Uterus (tissue), 4 donors: ENCODE measurements around the gene VAMP3. TPM values are rescaled to one million over a fixed set of nuclear protein-coding genes. Genes with fewer than 3 reads are reported as not detected.

ENCODE experiments used
- DNase-seq, 2 donors: peaks; one replicate each; pipeline ENCODE4 v3.0.0-alpha.2; 2019 to 2020
- H3K27ac ChIP-seq, 2 donors: fragments of 200-600 bp; sonication (generic); 1 replicate in 1 of 2; 2 replicates in 1 of 2; pipeline ENCODE4 v1.5.1; 2016 to 2018
- H3K27me3 ChIP-seq, 2 donors: fragments of 200-600 bp; sonication (generic); one replicate each; pipeline ENCODE4 v1.5.1; 2018 to 2019; ENCODE audit warnings: control low read depth in 1 of 2
- H3K36me3 ChIP-seq, 2 donors: fragments of 200-600 bp; sonication (generic); one replicate each; pipeline ENCODE4 v1.5.1; 2019; ENCODE audit warnings: control low read depth in 1 of 2
- H3K4me1 ChIP-seq, 2 donors: fragments of 200-600 bp; sonication (generic); one replicate each; pipeline ENCODE4 v1.5.1; 2018 to 2019; ENCODE audit warnings: control low read depth in 1 of 2
- H3K4me3 ChIP-seq, 2 donors: fragments of 200-600 bp; sonication (generic); 1 replicate in 1 of 2; 2 replicates in 1 of 2; pipeline ENCODE4 v1.5.1; 2018 to 2019; ENCODE audit warnings: mild to moderate bottlenecking in 1 of 2
- H3K9me3 ChIP-seq, 2 donors: fragments of 200-600 bp; sonication (generic); one replicate each; pipeline ENCODE4 v1.5.1; 2019; ENCODE audit warnings: control low read depth in 1 of 2
- POLR2A ChIP-seq, 2 donors: fragments of 450-650 bp; IDR thresholded peaks; one replicate each; pipeline ENCODE4 v1.6.1; 2016; ENCODE audit warnings: antibody characterized with exemption in 2 of 2, mild to moderate bottlenecking in 1 of 2, moderate library complexity in 1 of 2
- intact Hi-C: fragments of 100-400 bp; cut with DNase I; formaldehyde crosslinking; loops from one replicate; pipeline ENCODE4 v1.15.1; 2023; ENCODE audit warnings: low total_unique reads
- total RNA-seq, 4 donors: library from RNA; depleted of rRNA in 3 of 4; stranded (reverse); fragments of >200 nt in 3 of 4; gene quantifications; one replicate each; pipeline versions ENCODE4 v1.1.0 to v1.2.4, GENCODE V29; 2014 to 2023
- TF ChIP-seq, protein P1 (sequence below), 4 experiments: fragments of 200-600 bp in 2 of 4; fragments of 450-650 bp in 2 of 4; sonication (generic) in 2 of 4; IDR thresholded peaks; one replicate each; pipeline ENCODE4 v1.5.1; 2016 to 2019; ENCODE audit warnings: antibody characterized with exemption in 4 of 4, mild to moderate bottlenecking in 2 of 4, moderate library complexity in 1 of 4
- donor health status: DM: yes; HTN: yes; CAD: no.

The VAMP3 gene
- total RNA-seq, 4 donors from 2014 or later: 41.0 to 128 (median 71.8) TPM

DNA sequence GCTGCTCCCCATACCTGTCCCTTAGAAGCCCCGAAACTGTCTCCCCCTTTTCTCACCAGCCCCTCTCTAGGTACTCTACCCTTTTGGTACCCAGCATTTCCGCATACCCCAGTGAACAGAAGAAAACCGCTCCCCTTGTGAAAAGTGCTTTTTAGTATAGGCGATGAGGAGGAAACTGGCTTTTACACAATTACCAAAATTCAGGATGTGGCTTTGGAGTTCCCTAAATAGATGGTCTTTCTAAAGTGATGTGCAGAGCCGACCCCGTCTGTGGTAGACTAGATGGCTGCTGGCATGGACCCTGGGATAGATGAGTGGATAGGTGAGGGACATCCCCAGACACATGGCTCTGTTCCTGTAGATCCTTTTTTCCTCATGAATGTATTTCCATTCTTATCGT is 10.4 kb downstream of the VAMP3 start:
- Histone ChIP-seq H3K27ac (no peak overlapping the region), H3K27me3 (no peaks in the 10 kb centered on the region), H3K36me3 (no peaks in the 10 kb centered on the region), H3K4me3 (no peak overlapping the region), H3K4me1 (peaks cover 0 to 9% of the 10 kb centered on the region in 2 donors), H3K9me3 (no peaks in the 10 kb centered on the region)
- no peak for DNase-seq
- no peak for TF ChIP-seq POLR2A (IDR thresholded peaks at IDR 0.05)
- TF ChIP-seq, protein P1, sequence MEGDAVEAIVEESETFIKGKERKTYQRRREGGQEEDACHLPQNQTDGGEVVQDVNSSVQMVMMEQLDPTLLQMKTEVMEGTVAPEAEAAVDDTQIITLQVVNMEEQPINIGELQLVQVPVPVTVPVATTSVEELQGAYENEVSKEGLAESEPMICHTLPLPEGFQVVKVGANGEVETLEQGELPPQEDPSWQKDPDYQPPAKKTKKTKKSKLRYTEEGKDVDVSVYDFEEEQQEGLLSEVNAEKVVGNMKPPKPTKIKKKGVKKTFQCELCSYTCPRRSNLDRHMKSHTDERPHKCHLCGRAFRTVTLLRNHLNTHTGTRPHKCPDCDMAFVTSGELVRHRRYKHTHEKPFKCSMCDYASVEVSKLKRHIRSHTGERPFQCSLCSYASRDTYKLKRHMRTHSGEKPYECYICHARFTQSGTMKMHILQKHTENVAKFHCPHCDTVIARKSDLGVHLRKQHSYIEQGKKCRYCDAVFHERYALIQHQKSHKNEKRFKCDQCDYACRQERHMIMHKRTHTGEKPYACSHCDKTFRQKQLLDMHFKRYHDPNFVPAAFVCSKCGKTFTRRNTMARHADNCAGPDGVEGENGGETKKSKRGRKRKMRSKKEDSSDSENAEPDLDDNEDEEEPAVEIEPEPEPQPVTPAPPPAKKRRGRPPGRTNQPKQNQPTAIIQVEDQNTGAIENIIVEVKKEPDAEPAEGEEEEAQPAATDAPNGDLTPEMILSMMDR (IDR thresholded peaks at IDR 0.05): no peak
- intact Hi-C loops: no loop called here

DNA sequence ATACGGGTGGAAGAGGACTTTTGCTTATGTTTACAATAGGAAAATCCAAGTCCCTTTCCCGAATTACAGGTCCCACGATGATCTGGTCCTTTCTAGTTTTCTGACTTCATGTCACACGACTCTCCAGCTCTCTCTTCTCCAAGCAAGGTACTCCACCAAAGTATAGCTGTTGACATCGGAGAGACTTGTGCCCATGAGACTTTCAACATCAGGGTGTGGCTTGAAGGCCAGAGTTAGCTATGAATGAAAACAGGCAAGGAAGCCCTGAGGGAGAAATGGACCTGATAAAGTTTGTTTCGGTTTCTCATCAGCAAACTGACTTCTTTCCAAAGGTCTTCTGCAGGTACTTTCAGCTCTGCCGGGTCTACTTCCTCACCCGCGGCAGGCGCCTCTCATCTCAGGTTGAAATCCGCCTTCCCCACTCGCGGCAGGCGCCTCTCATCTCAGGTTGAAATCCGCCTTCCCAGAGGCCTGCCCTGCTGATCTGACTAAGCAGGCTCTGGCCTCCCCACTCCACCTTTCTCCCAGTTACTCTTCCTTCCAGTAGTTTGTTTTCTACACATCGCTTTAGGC is 10.9 kb downstream of the VAMP3 start:
- H3K27ac ChIP-seq: no peak overlapping the region
- intact Hi-C loops: no loop called here
- H3K36me3 ChIP-seq: no peaks in the 10 kb centered on the region

GRCh38 chr1:7783178-7783711 is 12.1 kb downstream of the VAMP3 start:
- no peak for TF ChIP-seq POLR2A (IDR thresholded peaks at IDR 0.05)
- TF ChIP-seq, protein P1 (IDR thresholded peaks at IDR 0.05): no peak
- peaks cover 0 to 9% of the 10 kb centered on the region in 2 donors for H3K4me1 ChIP-seq
- peak overlapping the region; percentile 53 to 66 for H3K4me3 ChIP-seq
- peak overlapping the region; percentile 94 to 97 for H3K27ac ChIP-seq
- H3K9me3 ChIP-seq: no peaks in the 10 kb centered on the region
- H3K36me3 ChIP-seq: no peaks in the 10 kb centered on the region
- no peaks in the 10 kb centered on the region for H3K27me3 ChIP-seq
- intact Hi-C loops: no loop called here
- DNase-seq: peak; percentile 78

More for the DNA sequence above, 10.9 kb downstream of the VAMP3 start:
- TF ChIP-seq POLR2A (IDR thresholded peaks at IDR 0.05): no peak
- TF ChIP-seq, protein P1 (IDR thresholded peaks at IDR 0.05): no peak
- Histone ChIP-seq H3K27me3 (no peaks in the 10 kb centered on the region), H3K4me3 (no peak overlapping the region), H3K4me1 (peaks cover 0 to 9% of the 10 kb centered on the region in 2 donors), H3K9me3 (no peaks in the 10 kb centered on the region)
- no peak for DNase-seq

DNA sequence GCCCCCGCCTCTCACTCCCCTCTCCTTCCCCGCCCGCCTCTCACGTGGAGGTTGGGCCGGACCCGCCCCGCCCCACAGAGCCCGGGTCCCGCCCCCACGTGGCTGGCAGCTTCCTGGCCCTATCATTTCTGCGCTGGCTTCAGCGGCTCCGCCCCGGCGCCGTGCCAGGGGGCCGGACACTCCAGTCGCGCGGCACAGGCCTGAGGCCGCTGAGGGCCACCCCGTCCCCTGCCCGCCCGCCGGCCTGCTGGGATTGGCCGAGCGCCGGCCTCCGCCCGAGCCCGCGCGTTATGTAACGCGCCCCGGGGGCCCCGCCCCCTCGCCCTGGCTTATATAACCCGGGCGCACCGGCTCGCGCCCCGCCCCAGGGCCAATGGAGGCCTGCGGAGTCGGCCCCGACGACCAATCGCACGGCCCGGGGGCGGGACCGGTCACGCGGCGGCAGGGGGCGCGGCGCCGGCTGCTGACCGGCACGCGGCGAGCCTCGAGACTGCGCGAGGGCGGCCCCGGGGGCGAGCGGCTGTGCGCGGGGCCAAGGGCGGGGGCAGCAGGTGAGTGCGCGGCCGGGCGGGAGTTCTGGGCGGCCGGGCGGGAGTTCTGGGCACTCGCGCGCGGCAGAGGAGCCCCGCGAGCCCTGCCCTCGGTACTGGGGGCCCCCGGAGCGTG is 12.9 kb downstream of the VAMP3 start, which contains the start of gene PER3:
Gene PER3 (plus strand): TSS at position 466 of the 666 bp plus-strand sequence. CDS start 587 bp downstream, outside the sequence.
- Histone ChIP-seq H3K4me1 (peaks cover 0 to 9% of the 10 kb centered on the region in 2 donors), H3K4me3 (peak within 1 kb of the TSS; percentile 53 to 66), H3K9me3 (no peaks in the 10 kb centered on the region), H3K36me3 (no peaks in the 10 kb centered on the region), H3K27me3 (no peaks in the 10 kb centered on the region), H3K27ac (peak within 1 kb of the TSS; percentile 94 to 97)
- intact Hi-C loops: no loop called here
- peak; percentile 96 to 98 for DNase-seq
- TF ChIP-seq, protein P1 (IDR thresholded peaks at IDR 0.05): no peak
- TF ChIP-seq POLR2A (IDR thresholded peaks at IDR 0.05): peak; percentile 51 to 64
